ENCODE data around the gene EEFSEC.

Gene EEFSEC

DNA sequence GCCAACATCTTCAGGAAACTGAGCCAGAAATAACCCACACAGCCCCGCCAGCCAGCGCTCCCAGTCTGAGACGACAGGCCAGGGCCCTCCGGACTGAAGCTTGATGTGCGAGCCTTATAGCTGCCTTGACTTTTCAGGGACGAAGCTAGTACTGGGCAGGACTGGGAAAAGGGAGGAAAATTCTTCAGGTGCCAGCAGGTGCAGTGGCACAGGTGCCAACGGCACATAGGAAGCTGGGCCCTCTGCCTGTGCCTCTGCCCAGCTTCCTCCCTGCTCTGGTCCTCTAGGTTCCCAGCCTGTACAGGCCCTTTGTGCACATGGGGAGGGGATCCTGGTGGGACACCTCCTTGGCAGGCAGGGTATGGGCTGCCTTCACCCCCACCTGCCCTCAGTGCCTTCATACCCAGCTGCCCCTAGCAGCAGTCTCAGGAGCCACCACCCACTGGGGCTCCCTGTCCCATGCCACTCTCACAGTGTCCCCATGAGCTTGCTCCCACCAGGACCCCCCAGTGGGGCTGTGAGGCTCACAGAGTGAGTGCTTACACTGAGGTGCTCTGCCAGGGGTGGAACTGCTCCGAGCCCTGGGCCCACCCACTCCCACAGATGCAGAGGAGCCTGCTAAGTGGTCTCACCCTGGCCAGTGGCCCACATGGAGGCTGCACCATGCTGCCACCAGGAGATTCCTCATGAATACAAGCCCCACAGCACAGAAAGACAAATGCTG lies 252.4 kb downstream of the EEFSEC start:
- no peak for DNase-seq
- Histone ChIP-seq H3K27me3 (replicated peaks; ENCODE audit: insufficient read depth, low read length) (no peaks in the 10 kb centered on the region), H3K79me2 (ENCODE audit: low read length) (no peaks in the 10 kb centered on the region), H3K4me2 (ENCODE audit: low read depth, low read length) (no peak overlapping the region), H3K9me2 (replicated peaks; ENCODE audit: insufficient read depth, low read length) (no peaks in the 10 kb centered on the region), H3K4me3 (ENCODE audit: low read length) (no peak overlapping the region), H3K36me3 (replicated peaks; ENCODE audit: insufficient read depth, low read length) (no peaks in the 10 kb centered on the region), H3K9me3 (replicated peaks; ENCODE audit: insufficient read depth, low read length) (no peaks in the 10 kb centered on the region), H3K9ac (ENCODE audit: low read length) (no peak overlapping the region), H4K20me1 (ENCODE audit: insufficient read depth, low read length) (no peaks in the 10 kb centered on the region), H3K4me1 (ENCODE audit: low read length) (no peaks in the 10 kb centered on the region), H2AFZ (ENCODE audit: low read length) (no peak overlapping the region), H3K27ac (ENCODE audit: low read length) (no peak overlapping the region), H3F3A (ENCODE audit: insufficient read depth, low read length) (no peaks in the 10 kb centered on the region)
- no peak for TF ChIP-seq EZH2phosphoT487 (IDR thresholded peaks at IDR 0.05; ENCODE audit: low read length)
- TF ChIP-seq CTCF (IDR thresholded peaks at IDR 0.05; ENCODE audit: low read length), result no peak
- TF ChIP-seq EZH2 (optimal IDR thresholded peaks at IDR 0.05; ENCODE audit: low read depth, low read length), result no peak

DNA sequence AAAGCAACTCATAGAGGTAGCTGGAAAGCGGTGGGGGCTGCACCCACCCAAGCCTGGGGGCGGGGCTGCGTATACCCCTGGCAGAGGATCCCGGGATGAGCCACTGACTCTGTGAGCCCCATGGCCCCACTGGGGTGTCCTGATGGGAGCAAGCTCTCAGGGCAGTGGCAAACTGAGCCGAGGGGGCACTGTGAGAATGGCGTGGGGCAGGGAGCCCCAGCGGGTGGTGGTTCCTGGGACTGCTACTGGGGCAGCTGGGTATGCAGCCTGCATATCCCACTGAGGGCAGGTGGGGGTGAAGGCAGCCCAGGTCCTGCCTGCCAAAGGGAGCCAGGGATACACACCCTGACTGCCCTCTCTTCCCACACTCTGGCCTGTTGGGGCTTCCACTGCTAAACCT lies 254.0 kb downstream of the EEFSEC start:
- Histone ChIP-seq H3K27me3 (replicated peaks; ENCODE audit: insufficient read depth, low read length) (no peaks in the 10 kb centered on the region), H3K9me3 (replicated peaks; ENCODE audit: insufficient read depth, low read length) (no peaks in the 10 kb centered on the region), H3K79me2 (ENCODE audit: low read length) (no peaks in the 10 kb centered on the region), H3K4me1 (ENCODE audit: low read length) (no peaks in the 10 kb centered on the region), H3K9ac (ENCODE audit: low read length) (no peak overlapping the region), H3F3A (ENCODE audit: insufficient read depth, low read length) (no peaks in the 10 kb centered on the region), H3K36me3 (replicated peaks; ENCODE audit: insufficient read depth, low read length) (no peaks in the 10 kb centered on the region), H2AFZ (ENCODE audit: low read length) (no peak overlapping the region), H3K27ac (ENCODE audit: low read length) (no peak overlapping the region), H4K20me1 (ENCODE audit: insufficient read depth, low read length) (no peaks in the 10 kb centered on the region), H3K9me2 (replicated peaks; ENCODE audit: insufficient read depth, low read length) (no peaks in the 10 kb centered on the region), H3K4me3 (ENCODE audit: low read length) (no peak overlapping the region), H3K4me2 (ENCODE audit: low read depth, low read length) (no peak overlapping the region)
- no peak for TF ChIP-seq EZH2 (optimal IDR thresholded peaks at IDR 0.05; ENCODE audit: low read depth, low read length)
- TF ChIP-seq EZH2phosphoT487 (IDR thresholded peaks at IDR 0.05; ENCODE audit: low read length), result no peak
- TF ChIP-seq CTCF (IDR thresholded peaks at IDR 0.05; ENCODE audit: low read length), result no peak
- DNase-seq, result no peak

DNA sequence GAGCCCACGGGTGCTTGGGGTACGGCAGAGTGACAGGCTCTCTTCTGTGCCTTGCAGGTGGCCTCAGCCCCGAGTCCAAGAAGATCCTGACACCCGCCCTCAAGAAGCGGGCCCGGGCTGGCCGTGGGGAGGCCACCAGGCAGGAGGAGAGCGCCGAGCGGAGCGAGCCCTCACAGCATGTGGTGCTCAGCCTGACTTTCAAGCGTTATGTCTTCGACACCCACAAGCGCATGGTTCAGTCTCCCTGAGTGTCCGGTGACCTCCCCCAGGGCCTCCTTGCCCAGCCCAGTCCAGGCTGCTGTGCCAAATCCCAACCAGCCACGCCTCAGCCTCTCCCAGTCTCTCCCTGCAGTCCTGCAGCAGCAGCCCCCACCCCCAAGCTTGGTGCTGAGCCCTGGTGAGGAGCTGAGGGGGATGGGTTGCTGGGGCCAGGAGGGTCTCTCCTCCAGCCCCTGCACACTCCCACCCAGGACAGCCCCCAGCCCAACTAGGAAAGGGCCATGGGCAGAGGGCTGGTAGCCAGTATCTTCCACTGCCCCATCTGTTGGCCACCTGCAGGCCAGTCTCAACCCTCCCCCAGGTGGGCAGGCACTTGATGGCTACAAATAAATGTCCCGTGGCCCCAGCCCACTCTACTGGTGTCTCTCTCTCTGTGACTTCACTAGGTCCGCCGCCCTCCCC lies 254.9 kb downstream of the EEFSEC start:
- no peaks in the 10 kb centered on the region for H3K27me3 ChIP-seq (replicated peaks; ENCODE audit: insufficient read depth, low read length)
- no peaks in the 10 kb centered on the region for H4K20me1 ChIP-seq (ENCODE audit: insufficient read depth, low read length)
- DNase-seq, result no peak
- H3K4me2 ChIP-seq (ENCODE audit: low read depth, low read length), result no peak overlapping the region
- no peak overlapping the region for H3K4me3 ChIP-seq (ENCODE audit: low read length)
- no peaks in the 10 kb centered on the region for H3K9me2 ChIP-seq (replicated peaks; ENCODE audit: insufficient read depth, low read length)
- no peak for TF ChIP-seq CTCF (IDR thresholded peaks at IDR 0.05; ENCODE audit: low read length)
- no peak for TF ChIP-seq EZH2 (optimal IDR thresholded peaks at IDR 0.05; ENCODE audit: low read depth, low read length)
- no peak for TF ChIP-seq EZH2phosphoT487 (IDR thresholded peaks at IDR 0.05; ENCODE audit: low read length)
- no peak overlapping the region for H3K27ac ChIP-seq (ENCODE audit: low read length)
- no peaks in the 10 kb centered on the region for H3K79me2 ChIP-seq (ENCODE audit: low read length)
- no peaks in the 10 kb centered on the region for H3K4me1 ChIP-seq (ENCODE audit: low read length)
- H3F3A ChIP-seq (ENCODE audit: insufficient read depth, low read length), result no peaks in the 10 kb centered on the region
- no peaks in the 10 kb centered on the region for H3K9me3 ChIP-seq (replicated peaks; ENCODE audit: insufficient read depth, low read length)
- no peaks in the 10 kb centered on the region for H3K36me3 ChIP-seq (replicated peaks; ENCODE audit: insufficient read depth, low read length)
- no peak overlapping the region for H2AFZ ChIP-seq (ENCODE audit: low read length)
- no peak overlapping the region for H3K9ac ChIP-seq (ENCODE audit: low read length)

Data from MM.1S (cell line).